Measurements from ENCODE around the gene DNMT1. TPM values are rescaled to one million over a fixed set of nuclear protein-coding genes. Genes with fewer than 3 reads are reported as not detected.
A peak's percentile ranks its signal among the peaks of the same experiment; 100 is the strongest.

The DNMT1 gene
- total RNA-seq, 3 donors from 2014 or later, result 41.1 to 55.6 (median 55.6) TPM

- no peak overlapping the region for H3K4me3 ChIP-seq
- ATAC-seq (no peak), DNase-seq (no peak)
- no peaks in the 10 kb centered on the region for H3K9me3 ChIP-seq
- H3K4me1 ChIP-seq (ENCODE audit: low read depth), result peaks cover 12% of the 10 kb centered on the region
- no peak for TF ChIP-seq CTCF (IDR thresholded peaks at IDR 0.05)
- intact Hi-C loops (cut with DNase I, micrococcal nuclease), result no loop called here
- H3K36me3 ChIP-seq (ENCODE audit: low read depth), result peaks cover 14% of the 10 kb centered on the region
Observed at GRCh38 chr19:10110972-10111317, 83.8 kb downstream of the DNMT1 start.

- DNase-seq (peak in 1 of 3 donors; percentile 57), ATAC-seq (no peak)
- intact Hi-C loops (cut with DNase I, micrococcal nuclease), result no loop called here
- Histone ChIP-seq H3K36me3 (ENCODE audit: low read depth) (peaks cover 14% of the 10 kb centered on the region), H3K9me3 (no peaks in the 10 kb centered on the region), H3K4me1 (ENCODE audit: low read depth) (peaks cover 16% of the 10 kb centered on the region), H3K4me3 (no peak overlapping the region)
- TF ChIP-seq CTCF (IDR thresholded peaks at IDR 0.05), result no peak
Observed at GRCh38 chr19:10110076-10110971, 84.4 kb downstream of the DNMT1 start.

- Histone ChIP-seq H3K9me3 (no peaks in the 10 kb centered on the region), H3K4me1 (ENCODE audit: low read depth) (peaks cover 16% of the 10 kb centered on the region), H3K4me3 (no peak overlapping the region), H3K36me3 (ENCODE audit: low read depth) (peaks cover 14% of the 10 kb centered on the region)
- DNase-seq, result no peak
- no peak for TF ChIP-seq CTCF (IDR thresholded peaks at IDR 0.05)
- intact Hi-C loops (cut with DNase I, micrococcal nuclease), result no loop called here
- ATAC-seq, result no peak
Observed at GRCh38 chr19:10109528-10109927, 85.2 kb downstream of the DNMT1 start.

GRCh38 chr19:10107817-10108367 lies 86.9 kb downstream of the DNMT1 start:
- ATAC-seq (no peak), DNase-seq (peak in 1 of 3 donors; percentile 57)
- Histone ChIP-seq H3K4me3 (no peak overlapping the region), H3K36me3 (ENCODE audit: low read depth) (peaks cover 14% of the 10 kb centered on the region), H3K9me3 (no peaks in the 10 kb centered on the region), H3K4me1 (ENCODE audit: low read depth) (peaks cover 14% of the 10 kb centered on the region)
- intact Hi-C loops (cut with DNase I, micrococcal nuclease), result no loop called here
- TF ChIP-seq CTCF (IDR thresholded peaks at IDR 0.05), result no peak

- H3K4me1 ChIP-seq (ENCODE audit: low read depth), result peaks cover 13% of the 10 kb centered on the region
- no peak for ATAC-seq
- no peak overlapping the region for H3K4me3 ChIP-seq
- peaks cover 14% of the 10 kb centered on the region for H3K36me3 ChIP-seq (ENCODE audit: low read depth)
- intact Hi-C loops (cut with DNase I, micrococcal nuclease), result no loop called here
- H3K9me3 ChIP-seq, result no peaks in the 10 kb centered on the region
- no peak for DNase-seq
- TF ChIP-seq CTCF (IDR thresholded peaks at IDR 0.05), result no peak
Observed at GRCh38 chr19:10107254-10107653, 87.5 kb downstream of the DNMT1 start.
